AG09319 (cell line): Measurements from ENCODE around the gene PKP2.

Experiments
- DNase-seq: peaks from one replicate; pipeline ENCODE4 v3.0.0-alpha.2; 2010; ENCODE audit warnings: low read depth; ENCODE audit errors: extremely low read depth
- TF ChIP-seq, protein P1 (sequence below): IDR thresholded peaks from 2 replicates; pipeline ENCODE4 v1.5.1; 2011; ENCODE audit warnings: low read depth, mild to moderate bottlenecking, inconsistent platforms, low read length, moderate library complexity

Gene PKP2

DNA sequence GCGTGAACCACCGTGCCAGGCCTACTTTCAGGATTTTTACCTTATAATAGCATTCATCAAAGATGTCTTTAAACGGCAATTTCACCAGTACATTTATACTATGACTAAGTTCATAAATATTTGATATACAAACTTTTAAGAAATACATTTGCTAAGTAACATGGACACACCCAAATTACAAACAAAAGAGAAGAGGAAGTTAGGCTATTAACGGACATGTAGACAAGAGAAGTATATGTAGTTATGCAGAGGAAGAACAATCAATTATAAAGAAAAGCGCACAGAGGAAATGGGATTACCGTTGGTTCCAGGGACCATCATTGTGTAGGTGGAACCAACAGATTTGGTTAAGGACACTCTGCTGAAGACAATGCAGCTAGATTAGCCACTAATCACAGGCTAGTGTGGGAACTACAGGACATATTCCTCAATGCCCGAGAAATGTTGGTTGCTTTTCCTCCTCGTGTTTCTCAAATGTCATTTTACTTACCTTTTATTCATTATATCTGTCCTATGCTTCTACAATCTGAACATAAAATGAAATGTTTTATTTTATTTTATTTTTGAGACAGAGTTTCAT, 24.0 kb upstream of the PKP2 start:
- TF ChIP-seq, protein P1, sequence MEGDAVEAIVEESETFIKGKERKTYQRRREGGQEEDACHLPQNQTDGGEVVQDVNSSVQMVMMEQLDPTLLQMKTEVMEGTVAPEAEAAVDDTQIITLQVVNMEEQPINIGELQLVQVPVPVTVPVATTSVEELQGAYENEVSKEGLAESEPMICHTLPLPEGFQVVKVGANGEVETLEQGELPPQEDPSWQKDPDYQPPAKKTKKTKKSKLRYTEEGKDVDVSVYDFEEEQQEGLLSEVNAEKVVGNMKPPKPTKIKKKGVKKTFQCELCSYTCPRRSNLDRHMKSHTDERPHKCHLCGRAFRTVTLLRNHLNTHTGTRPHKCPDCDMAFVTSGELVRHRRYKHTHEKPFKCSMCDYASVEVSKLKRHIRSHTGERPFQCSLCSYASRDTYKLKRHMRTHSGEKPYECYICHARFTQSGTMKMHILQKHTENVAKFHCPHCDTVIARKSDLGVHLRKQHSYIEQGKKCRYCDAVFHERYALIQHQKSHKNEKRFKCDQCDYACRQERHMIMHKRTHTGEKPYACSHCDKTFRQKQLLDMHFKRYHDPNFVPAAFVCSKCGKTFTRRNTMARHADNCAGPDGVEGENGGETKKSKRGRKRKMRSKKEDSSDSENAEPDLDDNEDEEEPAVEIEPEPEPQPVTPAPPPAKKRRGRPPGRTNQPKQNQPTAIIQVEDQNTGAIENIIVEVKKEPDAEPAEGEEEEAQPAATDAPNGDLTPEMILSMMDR, result no peak
- no peak for DNase-seq

DNA sequence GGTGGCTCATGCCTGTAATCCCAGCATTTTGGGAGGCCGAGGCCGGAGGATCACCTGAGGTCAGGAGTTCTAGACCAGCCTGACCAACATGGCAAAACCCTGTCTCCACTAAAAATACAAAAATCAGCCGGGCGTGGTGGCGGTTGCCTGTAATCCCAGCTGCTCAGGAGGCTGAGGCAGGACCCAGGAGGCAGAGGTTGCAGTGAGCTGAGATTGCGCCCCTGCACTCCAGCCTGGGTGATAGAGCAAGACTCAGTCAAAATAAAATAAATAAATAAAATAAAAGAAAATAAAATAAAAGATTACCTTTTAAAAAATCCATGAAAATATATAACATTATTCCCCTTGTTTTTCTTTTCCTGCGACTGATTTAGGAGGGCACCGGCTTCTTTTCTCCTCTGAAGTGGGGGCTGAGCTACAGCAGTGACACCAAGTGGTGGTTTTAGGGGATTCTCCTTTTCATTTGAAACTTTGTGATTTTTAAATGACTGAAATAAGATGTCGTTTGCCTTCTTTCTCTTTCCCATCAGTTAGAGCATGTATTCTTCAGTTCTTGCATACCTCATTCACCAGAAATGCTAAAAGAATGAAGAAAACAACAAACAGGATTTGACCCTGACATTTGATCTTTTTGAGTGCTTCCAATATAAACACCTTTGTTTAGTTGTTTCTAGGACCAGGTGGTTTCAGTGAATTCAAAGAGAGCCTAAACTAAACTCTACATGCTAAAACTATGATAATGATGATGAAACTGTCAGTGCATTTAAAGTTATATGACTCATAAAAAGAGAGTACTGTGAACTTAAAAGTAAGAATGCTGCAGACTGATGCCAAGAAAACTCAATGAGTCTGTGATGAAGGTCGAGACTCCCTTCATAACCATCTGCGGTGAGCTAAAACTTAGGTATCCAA, 22.6 kb upstream of the PKP2 start:
- no peak for DNase-seq
- TF ChIP-seq, protein P1, result no peak

DNA sequence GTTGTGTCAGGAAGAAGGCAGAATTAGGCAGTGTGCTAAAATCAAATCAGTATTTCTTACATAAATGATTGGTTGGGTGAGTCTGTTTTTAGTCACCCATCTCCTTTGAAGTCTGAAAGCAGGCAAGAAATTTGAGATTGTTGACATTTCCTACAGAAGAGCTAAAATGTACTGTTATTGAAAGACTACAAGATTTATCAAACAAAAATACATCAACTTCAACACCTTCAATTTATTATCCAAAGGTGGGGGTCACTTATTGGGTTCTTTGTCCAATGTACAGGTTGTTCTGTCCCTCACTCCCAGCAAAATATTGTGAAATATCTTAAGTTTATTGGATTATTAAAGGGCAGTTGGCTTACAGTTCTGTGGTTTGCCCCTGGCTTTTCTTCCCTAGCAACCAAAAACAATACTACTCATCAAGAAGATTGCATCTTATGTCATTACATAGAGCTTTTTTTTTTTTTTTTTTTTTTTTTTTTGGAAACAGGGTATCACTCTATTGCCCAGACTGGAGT, 20.6 kb upstream of the PKP2 start:
- TF ChIP-seq, protein P1, result no peak
- no peak for DNase-seq

DNA sequence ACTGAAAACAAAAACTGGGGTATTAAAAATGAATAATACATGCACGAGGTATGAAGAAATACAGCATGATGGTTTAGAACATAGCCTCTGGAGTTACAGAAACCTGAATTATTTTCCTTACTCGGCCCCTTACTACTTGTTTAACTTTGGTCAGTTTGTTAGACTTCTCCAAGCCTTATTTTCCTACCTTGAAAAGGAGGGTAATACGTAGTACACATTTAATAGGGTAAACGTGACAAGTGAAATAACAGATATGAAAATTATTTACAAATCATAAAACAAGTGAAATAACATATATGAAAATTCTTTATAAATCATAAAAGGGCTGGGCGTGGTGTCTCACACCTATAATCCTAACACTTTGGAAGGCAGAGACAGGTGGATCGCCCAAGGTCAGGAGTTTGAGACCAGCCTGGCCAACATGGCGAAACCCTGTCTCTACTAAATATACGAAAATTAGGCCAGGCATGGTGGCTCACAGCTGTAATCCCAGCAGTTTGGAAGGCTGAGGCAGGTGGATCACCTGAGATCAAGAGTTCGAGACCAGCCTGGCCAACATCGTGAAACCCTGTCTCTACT, 11.4 kb upstream of the PKP2 start:
- DNase-seq, result no peak
- TF ChIP-seq, protein P1, result no peak

DNA sequence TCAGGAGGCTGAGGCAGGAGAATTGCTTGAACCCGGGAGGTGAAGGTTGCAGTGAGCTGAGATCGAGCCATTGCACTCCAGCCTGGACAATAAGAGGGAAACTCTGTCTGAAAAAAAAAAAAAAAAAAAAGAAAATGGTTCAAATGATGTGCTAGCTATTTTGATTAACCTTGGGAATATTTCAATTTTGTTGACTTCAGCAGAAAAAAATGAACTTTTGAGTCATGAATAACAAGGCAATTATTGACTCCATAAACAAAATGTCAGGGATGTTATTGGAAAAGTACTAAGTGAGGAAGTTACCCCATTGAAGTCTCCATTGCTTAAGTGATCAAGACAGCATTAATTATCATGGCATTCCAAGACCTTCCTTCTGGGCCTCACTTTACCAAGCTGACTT, 10.6 kb upstream of the PKP2 start:
- no peak for DNase-seq
- TF ChIP-seq, protein P1, result no peak

DNA sequence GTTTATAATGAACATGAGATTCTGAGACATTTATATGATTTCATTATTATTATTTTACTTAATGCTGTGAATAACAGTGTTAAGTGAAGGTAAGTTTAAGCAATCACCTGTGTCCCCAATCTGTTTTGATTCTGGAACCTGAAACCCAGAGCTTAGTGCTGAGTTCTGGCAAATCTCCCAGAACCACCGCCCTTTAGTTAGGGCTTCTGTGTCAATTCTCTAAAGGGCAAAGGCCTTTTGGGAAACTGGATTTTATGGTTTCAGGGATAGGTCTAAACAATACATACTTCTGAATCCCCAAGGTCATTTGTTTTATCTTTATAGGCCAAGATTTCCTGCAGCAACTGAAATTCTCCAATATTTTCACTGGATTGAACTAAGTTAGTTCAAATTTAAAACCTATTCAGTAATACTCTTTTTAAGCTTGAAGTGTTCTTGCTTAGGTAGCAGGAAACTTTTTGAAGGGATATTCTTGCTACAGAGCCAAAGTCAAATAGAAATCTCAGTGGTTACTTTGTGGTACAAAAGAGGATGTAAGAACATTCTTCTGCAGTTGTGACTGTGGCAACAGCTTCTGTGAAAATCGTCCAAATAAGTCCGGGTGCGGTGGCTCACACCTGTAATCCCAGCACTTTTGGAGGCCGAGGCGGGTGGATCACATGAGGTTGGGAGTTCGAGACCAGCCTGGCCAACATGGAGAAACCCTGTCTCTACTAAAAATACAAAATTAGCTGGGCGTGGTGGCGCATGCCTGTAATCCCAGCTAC, 10.0 kb upstream of the PKP2 start:
- no peak for DNase-seq
- TF ChIP-seq, protein P1, result no peak
